ENCODE results near the gene NOA1. TPM values are rescaled to one million over a fixed set of nuclear protein-coding genes. Genes with fewer than 3 reads are reported as not detected.

The NOA1 gene
- total and polyA plus RNA-seq, 2 of the 8 experiments (the other 6 are each of a cell fraction or from before 2014, with no cell fraction given), result 24.3 to 28.1 TPM

- no peak for TF ChIP-seq HDAC2 (IDR thresholded peaks at IDR 0.05; ENCODE audit: borderline replicate concordance in 1 of 2, low read depth in 2 of 2, low read length in 2 of 2)
Observed at GRCh38 chr4:56995525-56995924, 18.1 kb upstream of the NOA1 start (continued).

Data from H1 (cell line).